Measurements from ENCODE around the gene ASCC3. TPM values are rescaled to one million over a fixed set of nuclear protein-coding genes. Genes with fewer than 3 reads are reported as not detected.

The ASCC3 gene
- total RNA-seq, 4 donors from 2014 or later = 12.0 to 17.7 (median 14.7) TPM

GRCh38 chr6:100906325-100906724, 25.2 kb upstream of the ASCC3 start:
- Histone ChIP-seq H3K36me3 (no peaks in the 10 kb centered on the region), H3K4me3 (no peak overlapping the region), H3K4me1 (no peaks in the 10 kb centered on the region), H3K9me3 (no peaks in the 10 kb centered on the region), H3K27ac (no peak overlapping the region), H3K27me3 (no peaks in the 10 kb centered on the region)
- in situ Hi-C loops (cut with MboI; ENCODE audit: low sequenced_read_pairs in 4 of 4) = no loop called here
- intact Hi-C loops (cut with DNase I; ENCODE audit: low total_unique reads) = no loop called here
- TF ChIP-seq POLR2A (IDR thresholded peaks at IDR 0.05) = no peak
- TF ChIP-seq CTCF (IDR thresholded peaks at IDR 0.05 in 4 of 5, conservative IDR thresholded peaks at IDR 0.05 in 1 of 5) = no peak
- DNase-seq (no peak), ATAC-seq (no peak)

- Histone ChIP-seq H3K27me3 (no peaks in the 10 kb centered on the region), H3K36me3 (no peaks in the 10 kb centered on the region), H3K27ac (no peak overlapping the region), H3K4me3 (no peak overlapping the region), H3K9me3 (no peaks in the 10 kb centered on the region), H3K4me1 (no peaks in the 10 kb centered on the region)
- DNase-seq (no peak), ATAC-seq (no peak)
- in situ Hi-C loops (cut with MboI; ENCODE audit: low sequenced_read_pairs in 4 of 4) (no loop called here), intact Hi-C loops (cut with DNase I; ENCODE audit: low total_unique reads) (no loop called here)
- TF ChIP-seq POLR2A (IDR thresholded peaks at IDR 0.05) (no peak), CTCF (IDR thresholded peaks at IDR 0.05 in 4 of 5, conservative IDR thresholded peaks at IDR 0.05 in 1 of 5) (no peak)
These were observed 23.9 kb upstream of the ASCC3 start for GRCh38 chr6:100905067-100905466.

GRCh38 chr6:100904316-100904715, 23.2 kb upstream of the ASCC3 start:
- Histone ChIP-seq H3K36me3 (no peaks in the 10 kb centered on the region), H3K27me3 (no peaks in the 10 kb centered on the region), H3K9me3 (no peaks in the 10 kb centered on the region), H3K4me3 (no peak overlapping the region), H3K4me1 (no peaks in the 10 kb centered on the region), H3K27ac (no peak overlapping the region)
- DNase-seq (no peak), ATAC-seq (no peak)
- in situ Hi-C loops (cut with MboI; ENCODE audit: low sequenced_read_pairs in 4 of 4) = no loop called here
- intact Hi-C loops (cut with DNase I; ENCODE audit: low total_unique reads) = no loop called here
- TF ChIP-seq CTCF (IDR thresholded peaks at IDR 0.05 in 4 of 5, conservative IDR thresholded peaks at IDR 0.05 in 1 of 5) (no peak), POLR2A (IDR thresholded peaks at IDR 0.05) (no peak)

- Histone ChIP-seq H3K4me1 (no peaks in the 10 kb centered on the region), H3K36me3 (no peaks in the 10 kb centered on the region), H3K9me3 (no peaks in the 10 kb centered on the region), H3K27me3 (no peaks in the 10 kb centered on the region), H3K27ac (no peak overlapping the region), H3K4me3 (no peak overlapping the region)
- ATAC-seq (no peak), DNase-seq (no peak)
- no peak for TF ChIP-seq POLR2A (IDR thresholded peaks at IDR 0.05)
- TF ChIP-seq CTCF (IDR thresholded peaks at IDR 0.05 in 4 of 5, conservative IDR thresholded peaks at IDR 0.05 in 1 of 5) = no peak
- in situ Hi-C loops (cut with MboI; ENCODE audit: low sequenced_read_pairs in 4 of 4) (no loop called here), intact Hi-C loops (cut with DNase I; ENCODE audit: low total_unique reads) (no loop called here)
These were observed 20.5 kb upstream of the ASCC3 start for GRCh38 chr6:100901582-100901981.

DNA sequence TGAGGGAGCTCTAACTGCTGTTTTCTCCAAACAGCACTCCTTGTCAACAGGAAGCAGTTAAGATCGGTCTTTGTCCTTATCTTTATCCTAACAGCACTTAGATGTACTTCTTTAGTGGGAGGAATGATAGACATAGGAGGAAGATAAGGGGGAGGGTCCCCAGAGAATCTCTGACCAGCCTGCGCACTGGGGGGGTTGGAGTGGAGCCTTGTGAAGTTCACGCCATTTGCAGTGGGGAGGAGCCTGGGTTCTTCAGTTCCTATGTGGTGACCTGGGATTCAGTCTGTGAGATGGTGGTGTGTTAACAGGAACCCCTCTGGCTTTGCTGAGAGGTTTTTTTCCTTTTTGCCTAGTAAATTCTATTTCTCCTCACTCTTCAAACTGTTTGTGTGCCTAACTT, 18.1 kb upstream of the ASCC3 start:
- no peaks in the 10 kb centered on the region for H3K9me3 ChIP-seq
- TF ChIP-seq CTCF (IDR thresholded peaks at IDR 0.05 in 4 of 5, conservative IDR thresholded peaks at IDR 0.05 in 1 of 5) (no peak), POLR2A (IDR thresholded peaks at IDR 0.05) (no peak)
- no peak overlapping the region for H3K27ac ChIP-seq
- DNase-seq = no peak
- H3K27me3 ChIP-seq = no peaks in the 10 kb centered on the region
- H3K36me3 ChIP-seq = no peaks in the 10 kb centered on the region
- in situ Hi-C loops (cut with MboI; ENCODE audit: low sequenced_read_pairs in 4 of 4) = no loop called here
- no peak overlapping the region for H3K4me3 ChIP-seq
- no peak for ATAC-seq
- intact Hi-C loops (cut with DNase I; ENCODE audit: low total_unique reads) = no loop called here
- no peaks in the 10 kb centered on the region for H3K4me1 ChIP-seq

Data from gastrocnemius medialis (tissue), 4 donors.